GM23338 (cell line): Measurements from ENCODE around the gene SLC9A4. TPM values are rescaled to one million over a fixed set of nuclear protein-coding genes. Genes with fewer than 3 reads are reported as not detected.

Experiments used
- ATAC-seq: fragments of 200-7000 bp; cut with Tn5 transposase; 3 replicates; pipeline ENCODE4 v1.9.1; 2020
- DNase-seq: peaks from one replicate; pipeline ENCODE4 v3.0.0-alpha.2; 2015; ENCODE audit warnings: low spot score
- H2AFZ ChIP-seq: fragments of 200-600 bp; sonication (generic); 2 replicates; pipeline ENCODE4 v1.8.0; 2016; ENCODE audit warnings: antibody characterized with exemption, mild to moderate bottlenecking, moderate library complexity
- H3F3A ChIP-seq: fragments of 200-600 bp; sonication (generic); replicated peaks from 2 replicates; pipeline ENCODE4 v1.8.0; 2017; ENCODE audit warnings: antibody characterized with exemption, mixed run types, low read depth
- H3K27ac ChIP-seq: fragments of 200-600 bp; sonication (generic); 2 replicates; pipeline ENCODE4 v1.6.1; 2016; ENCODE audit warnings: low read depth
- H3K27me3 ChIP-seq: fragments of 200-600 bp; sonication (generic); 2 replicates; pipeline ENCODE4 v1.8.0; 2016; ENCODE audit warnings: mild to moderate bottlenecking, mixed run types, moderate library complexity; ENCODE audit not compliant: insufficient read depth
- H3K36me3 ChIP-seq: fragments of 200-600 bp; sonication (generic); 2 replicates; pipeline ENCODE4 v1.8.0; 2016; ENCODE audit warnings: mild to moderate bottlenecking; ENCODE audit not compliant: insufficient read depth
- H3K4me1 ChIP-seq: fragments of 200-600 bp; sonication (generic); 2 replicates; pipeline ENCODE4 v1.8.0; 2016; ENCODE audit warnings: mild to moderate bottlenecking, moderate library complexity; ENCODE audit not compliant: insufficient read depth
- H3K4me2 ChIP-seq: fragments of 200-600 bp; sonication (generic); 2 replicates; pipeline ENCODE4 v1.7.1; 2017; ENCODE audit warnings: mixed run types
- H3K4me3 ChIP-seq: fragments of 200-600 bp; sonication (generic); 2 replicates; pipeline ENCODE4 v1.6.1; 2016; ENCODE audit warnings: mixed run types
- H3K79me2 ChIP-seq: fragments of 200-600 bp; sonication (generic); replicated peaks from 2 replicates; pipeline ENCODE4 v1.8.0; 2017; ENCODE audit warnings: mild to moderate bottlenecking; ENCODE audit not compliant: insufficient read depth
- H3K9me2 ChIP-seq: fragments of 200-600 bp; sonication (generic); 2 replicates; pipeline ENCODE4 v1.8.0; 2017; ENCODE audit not compliant: insufficient read depth
- H4K20me1 ChIP-seq: fragments of 200-600 bp; sonication (generic); replicated peaks from 2 replicates; pipeline ENCODE4 v1.8.0; 2017; ENCODE audit warnings: mild to moderate bottlenecking; ENCODE audit not compliant: insufficient read depth
- H3K27ac Mint-ChIP-seq: 2 replicates; pipeline ENCODE4 v1.8.0; 2020; ENCODE audit warnings: inconsistent platforms, mild to moderate bottlenecking, moderate library complexity, mixed read lengths
- H3K27me3 Mint-ChIP-seq: 3 replicates; pipeline ENCODE4 v1.8.0; 2022; ENCODE audit warnings: low read depth, mild to moderate bottlenecking, moderate library complexity, mixed read lengths, inconsistent platforms; ENCODE audit not compliant: insufficient read depth, poor library complexity
- H3K36me3 Mint-ChIP-seq: 3 replicates; pipeline ENCODE4 v1.8.0; 2021; ENCODE audit warnings: low read depth, mild to moderate bottlenecking, inconsistent platforms, moderate library complexity, mixed read lengths
- H3K4me1 Mint-ChIP-seq: 3 replicates; pipeline ENCODE4 v1.8.0; 2020; ENCODE audit warnings: mild to moderate bottlenecking, inconsistent platforms, mixed read lengths
- H3K4me3 Mint-ChIP-seq: 3 replicates; pipeline ENCODE4 v1.8.0; 2021; ENCODE audit warnings: moderate library complexity, mild to moderate bottlenecking, inconsistent platforms, mixed read lengths
- H3K9me3 Mint-ChIP-seq: 3 replicates; pipeline ENCODE4 v1.8.0; 2020; ENCODE audit warnings: moderate library complexity, mild to moderate bottlenecking, inconsistent platforms, mixed read lengths
- CTCF ChIP-seq, 2 experiments: fragments of 200-600 bp in 1 of 2; sonication (generic) in 1 of 2; conservative IDR thresholded peaks; 2 replicates each; pipeline versions ENCODE4 v1.5.1 to v1.6.1; 2016 to 2017; ENCODE audit warnings: antibody characterized with exemption in 2 of 2, low read depth in 2 of 2, mild to moderate bottlenecking in 2 of 2, moderate library complexity in 1 of 2
- ETS1 ChIP-seq: IDR thresholded peaks from 2 replicates; pipeline ENCODE4 v1.6.1; 2016; ENCODE audit warnings: antibody characterized with exemption
- JUNB ChIP-seq: IDR thresholded peaks from one replicate; pipeline ENCODE4 v1.6.1; 2016; ENCODE audit warnings: antibody characterized with exemption; ENCODE audit not compliant: unreplicated experiment
- NANOG ChIP-seq: IDR thresholded peaks from 2 replicates; pipeline ENCODE4 v1.6.1; 2016; ENCODE audit warnings: antibody characterized with exemption, borderline replicate concordance
- REST ChIP-seq: IDR thresholded peaks from one replicate; pipeline ENCODE4 v1.6.1; 2018; ENCODE audit warnings: antibody characterized with exemption; ENCODE audit not compliant: unreplicated experiment
- STAT1 ChIP-seq: IDR thresholded peaks from one replicate; pipeline ENCODE4 v1.6.1; 2016; ENCODE audit warnings: antibody characterized with exemption; ENCODE audit not compliant: unreplicated experiment
- ZNF114 ChIP-seq: fragments of 250-450 bp; sonication (Bioruptor Pico); IDR thresholded peaks from 2 replicates; pipeline ENCODE4 v1.5.0; 2020; ENCODE audit warnings: mild to moderate bottlenecking, moderate library complexity
- ZNF331 ChIP-seq: fragments of 250-450 bp; sonication (Bioruptor Pico); IDR thresholded peaks from 2 replicates; pipeline ENCODE4 v1.5.0; 2020; ENCODE audit warnings: low read depth, mild to moderate bottlenecking, moderate library complexity
- ZNF462 ChIP-seq: fragments of 250-450 bp; sonication (Bioruptor Pico); IDR thresholded peaks from 2 replicates; pipeline ENCODE4 v1.5.0; 2020; ENCODE audit warnings: mild to moderate bottlenecking, moderate library complexity
- polyA plus RNA-seq: library from polyadenylated mRNA; unstranded; fragments of >200 nt; fragmentation: Nextera tagmentation; extraction: Ambion mirVana; gene quantifications from 2 replicates; pipeline ENCODE4 v1.2.1, GENCODE V29; 2016
- total RNA-seq: library from RNA; depleted of rRNA; stranded (reverse); fragments of >200 nt; shearing (Covaris generic); gene quantifications from 2 replicates; pipeline ENCODE4 v1.2.3, GENCODE V29; 2014

Gene SLC9A4
- total and polyA plus RNA-seq, 2 experiments from 2014 or later = not detected

- TF ChIP-seq REST = no peak
Observed at GRCh38 chr2:102436323-102436722, 36.7 kb upstream of the SLC9A4 start (continued).

- H3K36me3 Mint-ChIP-seq = no peaks in the 10 kb centered on the region
- Histone ChIP-seq H4K20me1 (no peaks in the 10 kb centered on the region), H3K27ac (no peak overlapping the region), H3K4me2 (no peak overlapping the region), H3K79me2 (no peaks in the 10 kb centered on the region), H3F3A (no peaks in the 10 kb centered on the region), H3K9me2 (0 out of 2 replicates have a peak, but pooled peaks cover 8% of the 10 kb centered on the region), H3K27me3 (no peaks in the 10 kb centered on the region), H2AFZ (no peak overlapping the region), H3K36me3 (no peaks in the 10 kb centered on the region), H3K4me3 (no peak overlapping the region), H3K4me1 (no peaks in the 10 kb centered on the region)
- no peak for ATAC-seq
- H3K4me1 Mint-ChIP-seq = no peaks in the 10 kb centered on the region
- no peaks in the 10 kb centered on the region for H3K9me3 Mint-ChIP-seq
- H3K27me3 Mint-ChIP-seq = peaks cover 2% of the 10 kb centered on the region
- H3K27ac Mint-ChIP-seq = no peak overlapping the region
- no peak for DNase-seq
- no peak overlapping the region for H3K4me3 Mint-ChIP-seq
- TF ChIP-seq ZNF331 (no peak), STAT1 (no peak), ZNF114 (no peak), ETS1 (no peak), REST (no peak), NANOG (no peak), CTCF (conservative IDR thresholded peaks at IDR 0.05; ENCODE audit: low read depth in 2 of 2) (no peak), JUNB (no peak), ZNF462 (no peak)
Observed at GRCh38 chr2:102437122-102437521, 35.9 kb upstream of the SLC9A4 start.
